NCI-H774 (cell line): ENCODE measurements around the gene CYBC1.

ENCODE experiments used
- DNase-seq: peaks from one replicate; lab custom pipeline; 2025; lab: John Stamatoyannopoulos, UW

Gene CYBC1

DNA sequence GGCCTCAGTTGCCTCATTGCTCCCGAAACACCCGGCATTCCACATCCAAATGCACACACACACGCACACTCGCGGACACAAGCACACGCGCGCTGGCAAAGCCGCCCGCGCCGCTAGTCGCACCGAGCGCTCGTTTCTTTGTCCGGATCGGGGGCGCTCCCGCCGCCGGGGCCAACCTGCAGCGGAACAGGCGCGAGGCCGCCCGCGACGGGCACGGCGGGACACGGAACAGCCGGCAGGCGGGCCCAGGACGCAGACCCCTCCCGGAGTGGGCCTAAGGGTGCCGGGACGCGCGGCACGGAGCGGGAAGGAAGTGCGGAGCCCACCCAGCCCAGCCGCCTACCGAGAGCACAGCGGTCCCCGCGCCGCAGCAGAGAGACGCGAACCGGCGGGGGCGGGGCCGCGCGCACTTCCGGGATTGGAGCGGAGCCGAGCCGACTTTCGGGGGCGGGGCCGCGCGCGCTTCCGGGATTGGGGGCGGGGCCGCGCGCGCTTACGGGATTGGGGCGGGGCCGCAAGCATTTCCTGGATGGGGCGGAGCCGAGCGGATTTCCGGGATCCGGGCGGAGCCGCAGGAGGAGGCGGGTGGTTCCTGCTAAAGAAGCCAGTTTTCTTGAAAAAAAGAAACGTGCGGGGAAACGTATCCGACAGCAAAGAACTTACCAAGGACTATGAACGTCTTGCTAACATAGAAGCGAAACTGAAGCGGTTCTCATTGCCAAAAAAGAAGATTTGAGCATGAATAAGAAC, at the start of gene CYBC1:
Gene CYBC1, minus strand, starts transcription at position 396 of the 750 bp plus-strand sequence. CDS start 1,498 bp downstream, outside the sequence.
- peak; percentile 97 for DNase-seq

DNA sequence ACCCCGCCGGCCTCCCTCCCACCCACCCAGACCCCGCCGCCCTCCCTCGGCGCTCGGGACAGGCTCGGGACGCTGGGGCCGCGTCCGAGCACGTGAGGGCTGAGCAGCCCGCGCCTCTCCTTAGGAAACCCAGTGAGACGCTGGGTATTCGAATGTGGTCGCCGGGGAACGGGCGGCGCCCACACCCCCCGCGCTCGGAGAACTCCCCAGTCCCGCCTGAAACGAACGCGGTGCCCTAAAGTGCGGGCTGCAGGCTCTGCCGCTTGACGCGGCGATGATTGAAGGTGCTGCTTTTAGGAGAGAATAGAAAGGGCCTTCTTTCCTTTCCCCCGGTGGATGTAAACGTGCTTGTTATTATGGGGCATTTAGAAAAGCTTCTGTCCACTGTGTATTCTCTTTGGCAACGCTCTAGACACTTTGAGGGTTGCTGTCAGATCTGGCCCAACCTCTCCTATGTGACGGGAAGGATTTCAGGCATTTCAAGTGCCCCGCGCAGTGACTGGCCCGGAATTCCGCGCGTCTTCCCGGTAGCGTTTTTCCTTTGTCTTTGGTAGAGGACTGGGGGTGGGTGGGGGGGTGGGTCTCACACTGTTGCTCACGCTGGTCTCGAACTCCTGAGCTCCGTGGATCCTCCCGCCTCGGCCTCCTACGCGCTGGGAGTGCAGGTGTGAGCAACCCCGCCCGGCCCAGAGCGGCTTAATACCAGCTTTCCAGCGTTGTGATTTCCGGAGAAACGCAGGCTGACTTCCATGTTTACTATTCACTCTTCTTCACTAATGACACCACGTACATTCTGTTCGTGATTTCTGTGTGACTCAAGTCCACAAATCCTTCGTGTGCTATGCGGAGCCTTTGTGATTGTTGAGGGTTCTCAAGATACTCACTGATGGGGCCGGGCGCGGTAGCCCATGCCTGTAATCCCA, 47.2 kb upstream of the CYBC1 start:
- DNase-seq = peak; percentile 67

DNA sequence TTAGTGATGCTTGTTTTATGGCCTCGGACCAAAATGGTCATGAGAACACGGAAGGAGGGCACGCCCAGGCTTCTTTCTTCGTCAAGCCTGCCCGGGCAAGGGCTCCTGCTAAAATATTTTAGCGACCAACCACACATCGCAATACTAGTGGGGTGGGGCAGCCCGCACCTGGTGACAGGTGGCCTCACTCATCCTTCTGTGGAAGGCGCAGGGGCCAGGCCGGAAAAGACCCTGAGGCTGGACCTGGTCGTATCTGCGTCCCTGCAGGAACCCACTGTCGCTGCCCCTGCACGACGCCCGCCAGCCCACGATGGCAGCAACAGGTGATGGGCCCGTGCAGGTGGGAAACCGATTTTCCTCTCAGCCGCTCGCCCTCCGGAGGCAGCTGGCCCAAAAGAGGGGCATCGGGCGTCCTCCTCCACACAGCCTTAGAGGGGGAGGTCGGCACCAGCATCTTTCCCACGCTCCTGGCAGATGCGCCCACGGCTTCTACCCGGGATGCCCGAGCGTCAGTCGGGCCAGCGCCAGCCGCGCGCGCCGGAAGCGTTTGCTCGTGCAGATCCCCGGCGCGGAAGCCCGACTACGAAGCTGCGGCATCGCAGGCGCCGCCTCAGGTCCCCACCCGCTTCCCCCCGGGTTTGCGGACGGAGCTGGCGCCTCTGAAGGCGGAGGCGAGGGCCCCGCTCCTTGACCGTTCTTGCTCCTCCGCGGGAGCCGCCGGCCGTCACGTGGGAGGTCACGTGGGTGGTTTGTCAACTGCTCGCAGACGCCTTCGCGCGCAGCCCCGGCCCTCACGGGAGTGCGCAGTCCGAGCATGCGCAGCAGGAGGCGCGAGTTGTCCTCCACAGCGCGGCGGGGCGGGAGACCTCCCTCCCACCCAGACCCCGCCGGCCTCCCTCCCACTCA, 46.2 kb upstream of the CYBC1 start:
- peak; percentile 97 for DNase-seq

DNA sequence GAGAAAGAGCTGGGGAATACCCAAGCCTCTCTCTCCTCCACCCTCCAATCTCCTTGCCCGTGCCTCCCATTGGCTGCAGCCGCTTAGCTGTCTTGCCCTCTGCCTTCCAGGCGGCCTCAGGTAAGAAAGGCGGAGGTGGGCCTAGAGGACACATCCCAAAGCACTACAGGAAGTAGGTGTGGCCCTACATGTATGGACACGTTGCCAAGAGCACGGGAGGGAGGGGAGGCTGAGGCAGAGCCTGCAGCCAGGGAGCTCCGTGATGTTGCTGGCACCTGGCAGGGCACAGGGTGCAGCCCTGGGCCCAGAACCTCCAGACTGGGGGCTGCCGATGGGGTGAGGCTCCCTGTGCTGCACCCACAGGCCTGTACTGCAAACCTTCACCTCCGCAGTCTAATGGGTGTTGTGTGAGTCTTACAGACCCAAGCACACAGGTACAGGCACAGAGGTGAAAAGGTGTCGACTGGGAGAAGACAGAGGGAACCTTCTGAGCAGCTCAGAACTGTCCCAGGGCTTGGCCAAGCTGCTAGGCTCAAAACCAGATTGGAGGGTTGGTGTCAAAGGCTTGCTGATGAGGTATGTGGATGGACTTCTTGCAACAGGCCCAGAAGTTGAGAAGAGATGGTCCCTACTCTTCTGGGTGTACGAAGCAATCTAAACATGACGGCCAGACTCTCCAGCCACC, 45.4 kb upstream of the CYBC1 start:
- DNase-seq = peak; percentile 69

DNA sequence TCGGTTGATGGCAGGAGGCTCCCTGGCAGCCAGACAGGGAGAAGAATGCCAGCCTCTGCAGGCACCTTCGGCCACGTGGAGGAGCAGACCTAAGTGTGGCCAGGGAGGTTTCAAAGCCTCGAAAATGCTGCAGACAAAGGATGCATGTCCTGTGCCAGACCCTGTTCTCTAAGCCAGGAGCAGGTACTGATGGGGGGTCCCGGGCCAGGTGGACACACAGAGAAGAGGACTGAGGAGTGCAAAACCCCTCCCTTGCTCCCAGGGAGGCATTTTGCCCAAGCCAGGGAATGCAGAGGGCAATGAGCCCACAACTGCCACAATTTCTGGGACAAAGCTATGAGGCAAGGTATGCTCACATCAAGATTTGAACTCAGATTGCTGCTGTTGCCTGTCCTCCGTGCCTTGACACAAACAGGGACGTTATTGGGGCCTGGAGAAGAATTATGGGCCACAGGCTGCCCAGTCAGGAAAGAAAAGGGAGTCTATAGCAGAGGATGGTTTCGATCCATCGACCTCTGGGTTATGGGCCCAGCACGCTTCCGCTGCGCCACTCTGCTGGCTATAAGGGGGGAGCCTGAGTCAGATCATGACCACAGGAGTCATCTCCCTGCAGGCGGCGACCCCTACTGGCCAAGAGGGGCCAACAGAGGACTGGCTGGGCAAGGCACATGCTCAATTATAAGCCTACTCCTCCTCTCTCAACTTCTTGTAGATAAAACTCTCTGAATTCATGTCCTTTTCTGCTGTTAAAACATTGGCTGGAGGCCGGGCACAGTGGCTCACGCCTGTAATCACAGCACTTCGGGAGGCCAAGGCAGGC, 43.9 kb upstream of the CYBC1 start:
- peak; percentile 91 for DNase-seq

DNA sequence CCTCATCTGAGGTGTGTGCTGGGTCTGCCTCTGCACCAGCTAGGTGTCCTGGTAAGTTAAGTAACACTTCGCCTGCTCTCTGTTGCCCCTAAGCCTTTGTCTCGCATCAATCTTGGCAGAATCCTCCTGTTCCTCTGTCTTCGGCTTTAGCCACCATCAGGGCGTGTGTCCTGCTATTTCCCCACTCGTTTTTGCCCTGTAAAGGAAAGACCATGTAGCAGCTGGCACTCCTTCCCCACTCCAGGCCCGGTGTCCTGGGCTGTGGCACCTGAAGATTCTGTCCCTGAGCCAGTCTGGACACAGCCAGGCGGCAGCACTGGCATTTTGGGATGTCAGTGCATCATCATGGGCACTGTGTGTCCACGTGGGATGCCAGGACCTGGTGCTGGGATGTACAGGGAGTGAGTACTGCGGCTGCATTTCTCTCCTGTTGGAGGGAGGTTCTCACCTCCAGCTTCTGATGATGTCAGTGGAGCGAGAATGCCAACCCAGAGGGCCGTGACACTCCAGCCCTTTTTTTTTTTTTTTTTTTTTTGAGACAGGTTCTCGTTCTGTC, 42.8 kb upstream of the CYBC1 start:
- no peak for DNase-seq

DNA sequence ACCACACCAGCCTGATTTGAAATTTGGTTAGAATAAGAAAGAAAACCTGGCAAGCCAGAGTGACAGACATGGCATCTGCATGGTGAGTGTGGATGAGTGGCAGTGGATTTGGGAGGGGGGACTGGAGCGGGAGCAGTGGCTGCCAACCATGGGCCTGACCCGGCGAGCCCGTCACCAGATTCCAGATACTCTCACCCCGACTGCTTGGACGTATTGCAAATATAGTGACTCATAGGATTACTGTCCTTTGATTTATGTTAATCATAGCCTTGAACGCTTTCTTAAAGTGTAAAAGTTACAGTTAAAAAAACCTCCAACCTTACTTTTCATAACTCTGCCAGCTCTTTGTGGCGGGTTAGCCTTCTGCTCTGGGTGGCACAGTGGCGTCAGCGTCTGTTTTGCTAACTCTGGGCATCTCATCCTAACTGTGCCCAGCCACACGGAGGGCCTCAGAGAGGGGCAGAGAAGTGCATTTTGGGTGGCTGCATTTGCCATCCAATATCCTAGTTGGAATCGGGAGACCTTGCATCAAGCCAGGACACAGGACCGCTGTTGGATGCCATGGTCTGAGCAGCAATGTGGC, 42.2 kb upstream of the CYBC1 start:
- DNase-seq = no peak

DNA sequence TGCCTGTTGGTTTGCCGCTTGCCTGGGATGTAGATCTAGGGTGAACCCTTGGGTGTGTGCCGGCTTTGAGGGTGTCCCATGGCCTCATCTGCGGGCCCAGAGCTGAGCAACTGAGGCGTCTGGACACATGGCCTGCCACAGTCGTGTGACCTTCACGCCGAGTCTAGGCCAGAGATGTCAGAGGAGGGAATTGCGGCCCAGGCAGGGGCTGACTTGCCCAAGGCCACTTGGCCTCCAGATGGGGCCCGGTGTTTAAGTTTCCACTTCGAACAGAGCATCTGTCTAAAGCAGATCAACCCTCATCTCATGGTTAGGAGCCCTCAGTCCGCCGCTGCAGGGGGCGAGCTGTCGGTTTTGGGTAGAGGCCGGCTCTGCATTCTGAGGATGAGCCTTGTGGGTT, 41.0 kb upstream of the CYBC1 start:
- DNase-seq = no peak

DNA sequence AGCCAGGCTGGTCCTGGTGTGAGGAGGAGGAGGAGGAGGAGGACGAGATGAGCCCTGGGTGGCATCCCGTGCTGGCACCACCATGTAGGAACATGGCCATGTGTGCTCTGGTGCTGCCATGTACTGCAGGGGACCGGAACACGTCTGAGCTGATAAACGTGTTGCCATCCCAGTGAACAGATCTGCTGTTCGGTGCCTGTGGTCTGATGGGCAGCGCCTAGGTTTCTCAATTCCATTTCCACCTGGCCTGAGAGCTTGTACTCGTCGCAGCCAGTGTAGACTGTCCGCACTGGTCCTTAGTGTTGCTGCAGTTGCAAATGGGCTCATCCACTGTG, 40.6 kb upstream of the CYBC1 start:
- no peak for DNase-seq

DNA sequence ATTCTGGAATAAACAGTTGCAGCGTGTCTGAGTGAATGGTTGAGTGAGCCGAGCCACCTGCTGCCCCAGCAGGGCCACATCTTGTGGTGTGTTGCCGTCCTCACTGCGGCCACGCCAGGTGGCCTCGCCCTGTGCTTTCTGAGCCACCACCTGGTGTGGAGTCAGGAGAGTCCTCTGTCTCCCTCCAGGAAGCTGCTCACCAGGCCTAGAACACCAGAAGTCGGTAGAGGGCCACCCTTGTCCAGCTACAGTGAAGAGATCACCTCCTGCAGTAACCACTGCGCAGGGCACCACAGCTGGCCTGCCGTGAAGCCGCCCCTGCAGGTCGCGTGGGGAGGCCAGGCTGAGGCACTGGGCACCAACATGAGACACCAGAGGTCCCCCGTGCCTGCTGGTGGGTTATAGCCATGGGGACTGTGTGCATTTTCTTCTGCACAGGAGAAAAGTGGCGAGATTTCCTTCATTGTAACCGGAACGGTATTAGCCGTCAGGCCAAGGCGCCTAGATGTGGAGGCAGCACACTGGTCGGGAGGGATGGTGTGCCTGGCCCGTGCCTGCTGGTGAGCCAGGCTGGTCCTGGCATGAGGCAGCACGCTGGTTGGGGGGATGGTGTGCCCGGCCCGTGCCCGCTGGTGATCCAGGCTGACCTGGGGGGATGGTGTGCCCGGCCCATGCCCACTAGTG, 40.1 kb upstream of the CYBC1 start:
- peak; percentile 95 for DNase-seq

DNA sequence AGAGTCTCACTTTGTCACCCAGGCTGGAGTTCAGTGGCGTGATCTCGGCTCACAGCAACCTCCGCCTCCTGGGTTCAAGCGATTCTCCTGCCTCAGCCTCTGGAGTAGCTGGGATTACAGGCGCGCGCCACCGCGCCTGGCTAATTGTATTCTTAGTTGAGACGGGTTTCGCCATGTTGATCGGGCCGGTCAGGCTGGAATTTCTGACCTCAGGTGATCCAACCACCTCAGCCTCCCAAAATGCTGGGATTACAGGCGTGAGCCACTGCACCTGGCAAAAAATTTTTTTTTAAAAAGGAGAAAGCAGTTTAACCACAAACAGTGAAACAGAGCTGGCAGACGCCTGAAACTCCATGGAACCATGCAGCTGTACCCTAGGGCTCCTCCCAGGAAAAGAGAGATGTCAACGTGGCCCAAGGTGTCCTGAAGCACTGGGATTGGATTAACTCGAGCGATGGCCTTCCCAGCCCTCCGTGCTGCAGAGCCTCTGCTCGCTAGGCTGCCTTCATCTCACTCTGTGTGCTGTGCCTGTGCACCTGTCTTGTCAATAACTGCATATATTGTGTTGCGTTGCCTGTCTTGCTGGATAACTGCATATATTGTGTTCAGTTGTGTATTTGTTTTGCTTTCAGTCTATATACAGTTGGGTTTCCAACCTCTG, 39.4 kb upstream of the CYBC1 start:
- peak; percentile 59 for DNase-seq

DNA sequence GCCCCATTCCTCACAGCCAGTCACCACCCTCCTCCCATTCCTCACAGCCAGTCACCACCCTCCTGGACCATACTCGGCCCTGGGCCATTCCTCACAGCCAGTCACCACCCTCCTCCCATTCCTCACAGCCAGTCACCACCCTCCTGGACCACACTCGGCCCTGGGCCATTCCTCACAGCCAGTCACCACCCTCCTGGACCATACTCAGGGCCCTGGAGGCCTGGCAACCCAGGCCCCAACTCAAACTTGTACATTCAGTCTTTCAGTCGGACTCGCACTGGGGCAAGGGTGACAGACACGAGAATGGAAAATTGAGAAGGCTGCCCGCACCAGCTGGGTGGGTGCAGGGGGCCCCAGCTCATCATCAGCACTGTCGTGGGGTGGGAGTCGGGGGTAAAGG, 38.6 kb upstream of the CYBC1 start:
- no peak for DNase-seq

DNA sequence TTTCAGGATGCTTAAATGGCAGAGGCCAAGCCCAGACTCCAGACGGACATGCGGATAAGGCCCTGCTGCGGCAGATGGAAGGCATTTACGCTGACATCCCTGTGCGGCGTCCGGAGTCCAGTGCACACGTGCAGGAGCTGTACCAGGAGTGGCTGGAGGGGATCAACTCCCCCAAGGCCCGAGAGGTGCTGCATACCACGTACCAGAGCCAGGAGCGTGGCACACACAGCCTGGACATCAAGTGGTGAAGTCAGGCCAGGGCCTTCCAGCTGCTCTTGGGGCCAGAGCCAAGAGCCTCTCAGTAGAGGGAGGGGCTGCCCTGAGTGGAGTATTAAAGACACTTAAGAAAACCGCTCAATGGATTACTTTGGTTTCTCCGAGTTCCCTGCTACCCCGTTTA, 37.4 kb upstream of the CYBC1 start:
- no peak for DNase-seq

DNA sequence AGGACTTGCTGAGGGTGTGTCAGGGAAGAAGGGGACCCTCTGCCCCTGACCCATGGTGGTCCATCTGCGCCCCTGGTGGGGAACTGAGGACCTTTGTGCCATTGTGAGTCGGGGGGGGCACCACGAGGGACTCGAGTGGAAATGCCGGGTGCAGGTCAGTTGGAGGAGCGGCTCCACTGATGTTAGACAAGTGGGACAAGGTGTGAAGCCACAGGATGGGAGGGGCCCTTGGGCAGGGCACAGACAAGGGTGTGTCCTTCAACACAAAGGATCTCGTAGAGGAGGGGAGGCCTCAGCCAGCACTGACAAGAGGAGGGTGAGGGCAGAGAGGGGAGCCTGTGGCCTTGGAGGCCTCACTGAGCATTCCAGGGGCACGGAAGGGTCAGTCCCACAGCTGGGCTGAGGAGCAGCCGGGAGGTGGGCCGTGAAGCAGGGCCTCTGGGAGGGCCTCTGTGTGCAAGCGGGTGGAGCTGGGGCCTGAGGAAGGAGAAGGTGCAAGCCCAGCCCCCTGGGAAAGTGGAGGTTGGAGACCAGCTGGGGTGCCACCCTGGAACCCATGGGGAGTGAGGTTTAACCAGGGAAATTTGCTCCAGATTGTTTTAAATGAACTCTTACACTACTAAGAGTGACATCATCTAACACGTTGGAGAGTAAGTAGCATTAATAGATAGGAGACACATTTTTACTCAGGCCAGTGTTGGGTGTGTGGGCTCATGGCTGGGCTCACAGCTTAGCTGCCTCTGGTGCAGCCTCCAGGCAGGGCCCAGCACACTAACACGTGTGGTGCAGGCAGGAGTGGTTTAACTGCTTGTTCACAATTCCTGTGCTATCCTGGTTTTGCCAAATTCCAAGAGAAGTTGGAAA, 35.9 kb upstream of the CYBC1 start:
- no peak for DNase-seq

DNA sequence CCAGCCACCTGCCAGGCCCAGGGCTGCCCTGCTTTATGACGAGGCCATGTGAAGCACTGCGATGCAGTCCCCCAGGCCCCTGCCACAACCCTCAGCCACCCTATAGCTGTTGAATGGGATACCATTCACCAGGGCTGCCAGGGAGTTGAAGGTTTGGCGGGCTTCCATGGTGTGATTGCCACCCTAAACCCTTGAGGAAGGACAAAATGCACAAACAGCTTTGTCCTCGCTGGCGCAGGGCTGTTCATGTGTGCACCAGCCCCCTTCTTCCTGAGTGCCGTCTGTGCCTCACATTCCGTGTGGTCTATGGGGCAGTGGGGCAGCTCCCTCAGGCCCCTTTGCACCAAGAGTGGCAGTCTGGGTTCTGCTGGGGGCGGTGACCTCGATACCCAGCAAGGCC, 33.3 kb upstream of the CYBC1 start:
- DNase-seq = no peak

DNA sequence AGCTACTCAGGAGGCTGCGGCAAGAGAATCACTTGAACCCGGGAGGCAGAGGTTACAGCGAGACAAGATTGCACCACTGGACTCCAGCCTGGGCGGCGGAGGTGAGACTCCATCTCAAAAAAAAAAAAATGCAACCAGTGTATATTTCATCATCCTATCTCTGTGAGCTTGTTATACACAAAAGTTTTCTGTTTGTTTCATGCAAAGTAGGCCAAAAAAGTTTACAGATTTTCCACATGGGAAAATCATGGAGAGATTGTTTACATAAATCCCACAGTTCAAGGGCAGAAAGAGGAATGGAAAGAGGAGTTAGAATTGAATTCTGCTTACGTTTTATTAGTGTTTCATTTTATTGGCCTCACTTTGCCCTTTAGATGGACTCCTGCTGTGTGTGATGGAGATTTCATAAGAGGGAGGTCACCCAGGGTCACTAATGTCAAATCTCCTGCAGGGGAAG, 32.7 kb upstream of the CYBC1 start:
- DNase-seq = no peak

DNA sequence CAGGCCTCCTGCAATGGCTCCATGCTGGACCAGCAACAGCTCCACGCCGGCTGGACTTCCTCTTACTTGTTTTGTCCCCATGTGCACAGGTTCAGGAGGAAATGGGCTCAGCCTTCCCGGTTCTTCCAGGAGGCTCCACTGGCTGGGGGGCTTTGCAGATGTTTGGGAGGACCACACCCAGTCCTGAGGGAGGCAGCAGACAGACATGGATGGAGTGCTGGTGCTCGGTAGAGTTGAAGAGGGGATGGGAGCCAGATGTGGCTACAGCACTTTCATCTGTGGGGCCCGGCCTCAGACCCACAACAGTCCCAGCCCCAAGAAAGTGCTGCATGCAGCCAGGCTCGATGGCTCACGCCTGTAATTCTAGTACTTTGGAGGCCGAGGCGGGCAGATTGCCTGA, 29.8 kb upstream of the CYBC1 start:
- DNase-seq = no peak

DNA sequence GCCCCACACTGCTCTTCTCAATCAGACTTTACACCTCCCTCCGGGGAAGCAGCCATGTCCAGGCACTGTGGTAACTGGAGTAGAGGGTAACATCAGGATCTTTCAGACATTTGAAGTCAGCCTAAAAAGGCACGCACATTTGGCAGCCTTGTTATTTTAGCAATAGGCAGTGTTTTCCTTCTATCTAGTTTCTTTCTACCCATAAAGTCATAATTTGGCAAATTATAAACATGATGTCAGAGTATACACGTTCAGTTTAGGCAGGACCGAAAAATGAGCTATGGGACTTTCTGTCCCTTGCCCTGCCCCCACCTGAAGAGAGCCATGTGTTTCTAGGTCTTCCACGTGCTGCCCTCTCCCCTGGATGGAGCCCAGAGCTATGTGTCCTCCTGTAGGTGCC, 29.1 kb upstream of the CYBC1 start:
- no peak for DNase-seq
